HEK293 (cell line): ENCODE measurements around the gene KMT2A.

Source experiments
- ZBTB20 ChIP-seq: fragments of 450-650 bp; formaldehyde crosslinking; IDR thresholded peaks from 2 replicates; pipeline ENCODE4 v1.5.1; 2016; ENCODE audit warnings: missing biosample characterization, missing genetic modification characterization
- ZFP3 ChIP-seq: fragments of 450-650 bp; formaldehyde crosslinking; IDR thresholded peaks from 2 replicates; pipeline ENCODE4 v1.5.1; 2016; ENCODE audit warnings: low read depth, missing biosample characterization, missing genetic modification characterization
- ZNF133 ChIP-seq: fragments of 450-650 bp; formaldehyde crosslinking; IDR thresholded peaks from 2 replicates; pipeline ENCODE4 v1.5.1; 2016; ENCODE audit warnings: missing biosample characterization, missing genetic modification characterization
- ZNF16 ChIP-seq: fragments of 450-650 bp; formaldehyde crosslinking; IDR thresholded peaks from 2 replicates; pipeline ENCODE4 v1.5.1; 2016; ENCODE audit warnings: low read depth, missing biosample characterization, missing genetic modification characterization
- ZNF510 ChIP-seq: fragments of 450-650 bp; formaldehyde crosslinking; IDR thresholded peaks from 2 replicates; pipeline ENCODE4 v1.5.1; 2018; ENCODE audit warnings: mild to moderate bottlenecking, missing genetic modification characterization, missing biosample characterization; ENCODE audit not compliant: insufficient replicate concordance
- ZNF658 ChIP-seq: fragments of 450-650 bp; formaldehyde crosslinking; IDR thresholded peaks from 2 replicates; pipeline ENCODE4; 2016; ENCODE audit warnings: missing biosample characterization, missing genetic modification characterization
- ZSCAN18 ChIP-seq: fragments of 450-650 bp; formaldehyde crosslinking; IDR thresholded peaks from 2 replicates; pipeline ENCODE4 v1.5.1; 2016; ENCODE audit warnings: missing biosample characterization, missing genetic modification characterization
- TF ChIP-seq, protein P1 (sequence below): fragments of 450-650 bp; formaldehyde crosslinking; IDR thresholded peaks from 2 replicates; pipeline ENCODE4 v1.5.1; 2016; ENCODE audit warnings: missing biosample characterization, missing genetic modification characterization
- TF ChIP-seq, protein P2 (sequence below): fragments of 450-650 bp; formaldehyde crosslinking; IDR thresholded peaks from 2 replicates; pipeline ENCODE4 v1.5.1; 2016; ENCODE audit warnings: missing biosample characterization, missing genetic modification characterization
- TF ChIP-seq, protein P3 (sequence below): fragments of 450-650 bp; formaldehyde crosslinking; IDR thresholded peaks from 2 replicates; pipeline ENCODE4 v1.5.1; 2016; ENCODE audit warnings: missing biosample characterization, missing genetic modification characterization, low read depth
- TF ChIP-seq, protein P4 (sequence below): fragments of 450-650 bp; formaldehyde crosslinking; IDR thresholded peaks from 2 replicates; pipeline ENCODE4 v1.5.1; 2016; ENCODE audit warnings: missing biosample characterization, missing genetic modification characterization, low read depth
- TF ChIP-seq, protein P5 (sequence below): fragments of 450-650 bp; formaldehyde crosslinking; IDR thresholded peaks from 2 replicates; pipeline ENCODE4 v1.5.1; 2016; ENCODE audit warnings: missing biosample characterization, missing genetic modification characterization

DNA sequence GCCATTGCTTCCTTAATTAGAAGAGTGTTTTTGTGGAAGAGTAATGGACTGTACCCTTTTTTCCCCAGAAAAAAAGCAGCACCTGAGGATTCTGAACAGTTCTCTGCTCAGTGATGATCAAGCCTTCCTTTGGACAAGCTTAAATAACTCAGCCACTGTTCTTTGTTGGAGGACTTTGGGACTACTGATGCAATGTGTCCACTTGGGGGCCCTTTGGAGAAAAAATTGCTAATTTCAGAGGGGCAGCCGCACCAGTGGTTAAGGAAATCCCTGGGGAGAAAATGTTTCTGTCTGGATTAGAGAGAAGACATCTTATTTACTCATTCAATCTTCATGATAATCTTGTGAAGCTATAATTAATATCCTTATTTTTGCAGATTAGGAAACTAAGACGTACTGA lies 5.3 kb upstream of the KMT2A start:
- TF ChIP-seq, protein P1, sequence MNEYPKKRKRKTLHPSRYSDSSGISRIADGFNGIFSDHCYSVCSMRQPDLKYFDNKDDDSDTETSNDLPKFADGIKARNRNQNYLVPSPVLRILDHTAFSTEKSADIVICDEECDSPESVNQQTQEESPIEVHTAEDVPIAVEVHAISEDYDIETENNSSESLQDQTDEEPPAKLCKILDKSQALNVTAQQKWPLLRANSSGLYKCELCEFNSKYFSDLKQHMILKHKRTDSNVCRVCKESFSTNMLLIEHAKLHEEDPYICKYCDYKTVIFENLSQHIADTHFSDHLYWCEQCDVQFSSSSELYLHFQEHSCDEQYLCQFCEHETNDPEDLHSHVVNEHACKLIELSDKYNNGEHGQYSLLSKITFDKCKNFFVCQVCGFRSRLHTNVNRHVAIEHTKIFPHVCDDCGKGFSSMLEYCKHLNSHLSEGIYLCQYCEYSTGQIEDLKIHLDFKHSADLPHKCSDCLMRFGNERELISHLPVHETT (tag by site-specific recombination), result no peak
- TF ChIP-seq, protein P2, sequence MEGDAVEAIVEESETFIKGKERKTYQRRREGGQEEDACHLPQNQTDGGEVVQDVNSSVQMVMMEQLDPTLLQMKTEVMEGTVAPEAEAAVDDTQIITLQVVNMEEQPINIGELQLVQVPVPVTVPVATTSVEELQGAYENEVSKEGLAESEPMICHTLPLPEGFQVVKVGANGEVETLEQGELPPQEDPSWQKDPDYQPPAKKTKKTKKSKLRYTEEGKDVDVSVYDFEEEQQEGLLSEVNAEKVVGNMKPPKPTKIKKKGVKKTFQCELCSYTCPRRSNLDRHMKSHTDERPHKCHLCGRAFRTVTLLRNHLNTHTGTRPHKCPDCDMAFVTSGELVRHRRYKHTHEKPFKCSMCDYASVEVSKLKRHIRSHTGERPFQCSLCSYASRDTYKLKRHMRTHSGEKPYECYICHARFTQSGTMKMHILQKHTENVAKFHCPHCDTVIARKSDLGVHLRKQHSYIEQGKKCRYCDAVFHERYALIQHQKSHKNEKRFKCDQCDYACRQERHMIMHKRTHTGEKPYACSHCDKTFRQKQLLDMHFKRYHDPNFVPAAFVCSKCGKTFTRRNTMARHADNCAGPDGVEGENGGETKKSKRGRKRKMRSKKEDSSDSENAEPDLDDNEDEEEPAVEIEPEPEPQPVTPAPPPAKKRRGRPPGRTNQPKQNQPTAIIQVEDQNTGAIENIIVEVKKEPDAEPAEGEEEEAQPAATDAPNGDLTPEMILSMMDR (tag by site-specific recombination), result no peak
- TF ChIP-seq, protein P3, sequence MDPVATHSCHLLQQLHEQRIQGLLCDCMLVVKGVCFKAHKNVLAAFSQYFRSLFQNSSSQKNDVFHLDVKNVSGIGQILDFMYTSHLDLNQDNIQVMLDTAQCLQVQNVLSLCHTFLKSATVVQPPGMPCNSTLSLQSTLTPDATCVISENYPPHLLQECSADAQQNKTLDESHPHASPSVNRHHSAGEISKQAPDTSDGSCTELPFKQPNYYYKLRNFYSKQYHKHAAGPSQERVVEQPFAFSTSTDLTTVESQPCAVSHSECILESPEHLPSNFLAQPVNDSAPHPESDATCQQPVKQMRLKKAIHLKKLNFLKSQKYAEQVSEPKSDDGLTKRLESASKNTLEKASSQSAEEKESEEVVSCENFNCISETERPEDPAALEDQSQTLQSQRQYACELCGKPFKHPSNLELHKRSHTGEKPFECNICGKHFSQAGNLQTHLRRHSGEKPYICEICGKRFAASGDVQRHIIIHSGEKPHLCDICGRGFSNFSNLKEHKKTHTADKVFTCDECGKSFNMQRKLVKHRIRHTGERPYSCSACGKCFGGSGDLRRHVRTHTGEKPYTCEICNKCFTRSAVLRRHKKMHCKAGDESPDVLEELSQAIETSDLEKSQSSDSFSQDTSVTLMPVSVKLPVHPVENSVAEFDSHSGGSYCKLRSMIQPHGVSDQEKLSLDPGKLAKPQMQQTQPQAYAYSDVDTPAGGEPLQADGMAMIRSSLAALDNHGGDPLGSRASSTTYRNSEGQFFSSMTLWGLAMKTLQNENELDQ (tag by site-specific recombination), result no peak
- no peak for TF ChIP-seq ZNF510
- no peak for TF ChIP-seq ZBTB20
- TF ChIP-seq, protein P4, sequence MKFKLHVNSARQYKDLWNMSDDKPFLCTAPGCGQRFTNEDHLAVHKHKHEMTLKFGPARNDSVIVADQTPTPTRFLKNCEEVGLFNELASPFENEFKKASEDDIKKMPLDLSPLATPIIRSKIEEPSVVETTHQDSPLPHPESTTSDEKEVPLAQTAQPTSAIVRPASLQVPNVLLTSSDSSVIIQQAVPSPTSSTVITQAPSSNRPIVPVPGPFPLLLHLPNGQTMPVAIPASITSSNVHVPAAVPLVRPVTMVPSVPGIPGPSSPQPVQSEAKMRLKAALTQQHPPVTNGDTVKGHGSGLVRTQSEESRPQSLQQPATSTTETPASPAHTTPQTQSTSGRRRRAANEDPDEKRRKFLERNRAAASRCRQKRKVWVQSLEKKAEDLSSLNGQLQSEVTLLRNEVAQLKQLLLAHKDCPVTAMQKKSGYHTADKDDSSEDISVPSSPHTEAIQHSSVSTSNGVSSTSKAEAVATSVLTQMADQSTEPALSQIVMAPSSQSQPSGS, result no peak
- TF ChIP-seq ZNF16 (tag by site-specific recombination), result no peak
- TF ChIP-seq ZNF133, result no peak
- TF ChIP-seq, protein P5, sequence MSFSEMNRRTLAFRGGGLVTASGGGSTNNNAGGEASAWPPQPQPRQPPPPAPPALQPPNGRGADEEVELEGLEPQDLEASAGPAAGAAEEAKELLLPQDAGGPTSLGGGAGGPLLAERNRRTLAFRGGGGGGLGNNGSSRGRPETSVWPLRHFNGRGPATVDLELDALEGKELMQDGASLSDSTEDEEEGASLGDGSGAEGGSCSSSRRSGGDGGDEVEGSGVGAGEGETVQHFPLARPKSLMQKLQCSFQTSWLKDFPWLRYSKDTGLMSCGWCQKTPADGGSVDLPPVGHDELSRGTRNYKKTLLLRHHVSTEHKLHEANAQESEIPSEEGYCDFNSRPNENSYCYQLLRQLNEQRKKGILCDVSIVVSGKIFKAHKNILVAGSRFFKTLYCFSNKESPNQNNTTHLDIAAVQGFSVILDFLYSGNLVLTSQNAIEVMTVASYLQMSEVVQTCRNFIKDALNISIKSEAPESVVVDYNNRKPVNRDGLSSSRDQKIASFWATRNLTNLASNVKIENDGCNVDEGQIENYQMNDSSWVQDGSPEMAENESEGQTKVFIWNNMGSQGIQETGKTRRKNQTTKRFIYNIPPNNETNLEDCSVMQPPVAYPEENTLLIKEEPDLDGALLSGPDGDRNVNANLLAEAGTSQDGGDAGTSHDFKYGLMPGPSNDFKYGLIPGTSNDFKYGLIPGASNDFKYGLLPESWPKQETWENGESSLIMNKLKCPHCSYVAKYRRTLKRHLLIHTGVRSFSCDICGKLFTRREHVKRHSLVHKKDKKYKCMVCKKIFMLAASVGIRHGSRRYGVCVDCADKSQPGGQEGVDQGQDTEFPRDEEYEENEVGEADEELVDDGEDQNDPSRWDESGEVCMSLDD (tag by site-specific recombination), result no peak
- no peak for TF ChIP-seq ZFP3 (tag by site-specific recombination)
- TF ChIP-seq ZSCAN18, result no peak
- no peak for TF ChIP-seq ZNF658 (tag by site-specific recombination)
